HEK293T (cell line): Measurements from ENCODE around the gene EXD2.

Experiments
- ARNT ChIP-seq: fragments of 450-650 bp; IDR thresholded peaks from 2 replicates; pipeline ENCODE4 v1.6.1; 2017; ENCODE audit warnings: mild to moderate bottlenecking
- BHLHE40 ChIP-seq: fragments of 450-650 bp; IDR thresholded peaks from 2 replicates; pipeline ENCODE4 v1.6.1; 2016; ENCODE audit warnings: mild to moderate bottlenecking, moderate library complexity, borderline replicate concordance
- ELF4 ChIP-seq: fragments of 450-650 bp; IDR thresholded peaks from 2 replicates; pipeline ENCODE4 v1.6.1; 2017; ENCODE audit warnings: antibody characterized with exemption
- FOXA1 ChIP-seq: fragments of 450-650 bp; IDR thresholded peaks from 2 replicates; pipeline ENCODE4 v1.6.1; 2016; ENCODE audit warnings: mild to moderate bottlenecking
- FOXK2 ChIP-seq: fragments of 450-650 bp; IDR thresholded peaks from 2 replicates; pipeline ENCODE4 v1.6.1; 2016; ENCODE audit warnings: mild to moderate bottlenecking
- FOXM1 ChIP-seq: fragments of 450-650 bp; IDR thresholded peaks from 2 replicates; pipeline ENCODE4 v1.6.1; 2017; ENCODE audit warnings: mild to moderate bottlenecking, borderline replicate concordance
- LEF1 ChIP-seq: fragments of 450-650 bp; IDR thresholded peaks from 2 replicates; pipeline ENCODE4 v1.6.1; 2017; ENCODE audit warnings: mild to moderate bottlenecking, borderline replicate concordance
- NFRKB ChIP-seq: fragments of 450-650 bp; IDR thresholded peaks from 2 replicates; pipeline ENCODE4 v1.6.1; 2016; ENCODE audit warnings: mild to moderate bottlenecking, moderate library complexity
- PKNOX1 ChIP-seq: fragments of 450-650 bp; IDR thresholded peaks from 2 replicates; pipeline ENCODE4 v1.6.1; 2016
- SP1 ChIP-seq: fragments of 450-650 bp; IDR thresholded peaks from 2 replicates; pipeline ENCODE4 v1.6.1; 2017
- SUZ12 ChIP-seq: fragments of 450-650 bp; IDR thresholded peaks from 2 replicates; pipeline ENCODE4 v1.6.1; 2016; ENCODE audit warnings: mild to moderate bottlenecking
- ZNF384 ChIP-seq: fragments of 450-650 bp; IDR thresholded peaks from 2 replicates; pipeline ENCODE4 v1.6.1; 2016

- TF ChIP-seq FOXM1: no peak
- TF ChIP-seq FOXA1: no peak
- TF ChIP-seq SP1: no peak
- no peak for TF ChIP-seq NFRKB
- TF ChIP-seq ELF4: no peak
- TF ChIP-seq ZNF384: no peak
- TF ChIP-seq FOXK2: no peak
- TF ChIP-seq SUZ12: no peak
- no peak for TF ChIP-seq BHLHE40
- no peak for TF ChIP-seq ARNT
- TF ChIP-seq LEF1: no peak
- no peak for TF ChIP-seq PKNOX1
Observed at GRCh38 chr14:69262516-69262915, 71.2 kb downstream of the EXD2 start.
